ENCODE measurements around the gene GUCY1A1. TPM values are rescaled to one million over a fixed set of nuclear protein-coding genes. Genes with fewer than 3 reads are reported as not detected.

GUCY1A1 gene
- total and polyA plus RNA-seq, 2 of the 4 experiments (the other 2 are of a cell fraction) = 0.19 to 0.54 TPM

DNA sequence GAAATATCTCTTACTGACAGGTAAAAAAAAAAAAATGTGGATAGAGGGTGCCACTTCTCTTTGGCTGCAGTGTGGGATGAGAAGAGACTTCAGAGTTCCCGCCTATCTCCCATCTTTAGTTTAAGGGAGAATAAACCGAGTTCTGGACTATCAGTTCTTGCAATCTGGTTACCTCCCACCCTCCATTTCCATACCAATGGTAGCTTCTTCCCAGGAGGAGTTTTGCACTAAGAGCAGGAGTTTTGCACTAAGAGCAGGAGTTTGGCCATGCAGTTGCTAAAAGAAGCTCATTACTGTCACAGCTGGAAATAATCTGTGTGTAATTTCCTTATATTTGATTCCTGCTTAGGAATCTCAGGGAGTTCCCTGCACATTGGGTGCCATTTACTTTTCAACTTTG lies 81.4 kb downstream of the GUCY1A1 start:
- dilution Hi-C loops (cut with HindIII; ENCODE audit: low sequenced_read_pairs, unreplicated experiment) = no loop called here
- H3K56ac ChIP-seq (ENCODE audit: extremely low read depth, insufficient read depth, low read length) = no peak overlapping the region
- no peak overlapping the region for H3K23ac ChIP-seq (ENCODE audit: low read depth, low read length)
- H3K18ac ChIP-seq (ENCODE audit: low read depth, low read length) = no peak overlapping the region
- H3K4me2 ChIP-seq (ENCODE audit: low read depth, low read length) = no peak overlapping the region
- H3K36me3 ChIP-seq (ENCODE audit: control insufficient read depth, insufficient read depth, low read length) = no peaks in the 10 kb centered on the region
- H2BK15ac ChIP-seq (ENCODE audit: low read depth, low read length) = no peak overlapping the region
- H3K4me1 ChIP-seq (ENCODE audit: control insufficient read depth, insufficient read depth, low read length) = peaks cover 7% of the 10 kb centered on the region
- CTCF ChIA-PET = no interaction called here
- DNase-seq (no peak), ATAC-seq (ENCODE audit: low read depth) (no peak)
- intact Hi-C loops (cut with micrococcal nuclease) = no loop called here
- no peaks in the 10 kb centered on the region for H3K9me1 ChIP-seq (ENCODE audit: insufficient read depth, low read length)
- H2BK120ac ChIP-seq (ENCODE audit: low read depth, low read length) = no peak overlapping the region
- no peak overlapping the region for H2AFZ ChIP-seq (replicated peaks; ENCODE audit: low read length, poor library complexity)
- no peak overlapping the region for H3K9ac ChIP-seq (ENCODE audit: low read depth, low read length)
- H3K9me3 ChIP-seq (ENCODE audit: control insufficient read depth, insufficient read depth, low read length) = no peaks in the 10 kb centered on the region
- in situ Hi-C loops (cut with MboI; ENCODE audit: low sequenced_read_pairs) = no loop called here
- no peak overlapping the region for H2AK9ac ChIP-seq (replicated peaks; ENCODE audit: low read depth, low read length, poor library complexity)
- no peak overlapping the region for H4K5ac ChIP-seq (ENCODE audit: low read depth, low read length)
- H2BK5ac ChIP-seq (ENCODE audit: low read depth, low read length, poor library complexity, severe bottlenecking) = no peak overlapping the region
- 0 out of 2 replicates have a peak, but pooled peaks cover 2% of the 10 kb centered on the region for H3K27me3 ChIP-seq (ENCODE audit: control insufficient read depth, insufficient read depth, low read length)
- H2AK5ac ChIP-seq (ENCODE audit: low read depth, low read length) = no peak overlapping the region
- no peaks in the 10 kb centered on the region for H3K79me1 ChIP-seq (ENCODE audit: low read depth in 1 of 2, low read length in 2 of 2)
- no peak overlapping the region for H4K8ac ChIP-seq (ENCODE audit: low read depth in 2 of 2, low read length in 2 of 2)
- no peak overlapping the region for H4K91ac ChIP-seq (ENCODE audit: insufficient read depth, low read depth, low read length)
- POLR2A ChIA-PET (ENCODE audit: unreplicated experiment) = no interaction called here
- no peak overlapping the region for H3K27ac ChIP-seq (ENCODE audit: insufficient read depth, low read length)
- no peaks in the 10 kb centered on the region for H4K20me1 ChIP-seq (ENCODE audit: insufficient read depth, low read length)
- TF ChIP-seq BHLHE40 (IDR thresholded peaks at IDR 0.05; ENCODE audit: low read depth, low read length) = no peak
- no peak for TF ChIP-seq MXI1 (IDR thresholded peaks at IDR 0.05; ENCODE audit: borderline replicate concordance, low read depth, low read length)
- TF ChIP-seq NFE2L2 (IDR thresholded peaks at IDR 0.05; ENCODE audit: low read depth, low read length) = no peak
- TF ChIP-seq RFX5 (IDR thresholded peaks at IDR 0.05; ENCODE audit: low read depth, low read length) = no peak
- TF ChIP-seq MAZ (IDR thresholded peaks at IDR 0.05; ENCODE audit: borderline replicate concordance, low read depth, low read length) = no peak
- no peak for TF ChIP-seq MAFK (IDR thresholded peaks at IDR 0.05; ENCODE audit: low read depth, low read length)
- TF ChIP-seq, protein P1, sequence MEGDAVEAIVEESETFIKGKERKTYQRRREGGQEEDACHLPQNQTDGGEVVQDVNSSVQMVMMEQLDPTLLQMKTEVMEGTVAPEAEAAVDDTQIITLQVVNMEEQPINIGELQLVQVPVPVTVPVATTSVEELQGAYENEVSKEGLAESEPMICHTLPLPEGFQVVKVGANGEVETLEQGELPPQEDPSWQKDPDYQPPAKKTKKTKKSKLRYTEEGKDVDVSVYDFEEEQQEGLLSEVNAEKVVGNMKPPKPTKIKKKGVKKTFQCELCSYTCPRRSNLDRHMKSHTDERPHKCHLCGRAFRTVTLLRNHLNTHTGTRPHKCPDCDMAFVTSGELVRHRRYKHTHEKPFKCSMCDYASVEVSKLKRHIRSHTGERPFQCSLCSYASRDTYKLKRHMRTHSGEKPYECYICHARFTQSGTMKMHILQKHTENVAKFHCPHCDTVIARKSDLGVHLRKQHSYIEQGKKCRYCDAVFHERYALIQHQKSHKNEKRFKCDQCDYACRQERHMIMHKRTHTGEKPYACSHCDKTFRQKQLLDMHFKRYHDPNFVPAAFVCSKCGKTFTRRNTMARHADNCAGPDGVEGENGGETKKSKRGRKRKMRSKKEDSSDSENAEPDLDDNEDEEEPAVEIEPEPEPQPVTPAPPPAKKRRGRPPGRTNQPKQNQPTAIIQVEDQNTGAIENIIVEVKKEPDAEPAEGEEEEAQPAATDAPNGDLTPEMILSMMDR (conservative IDR thresholded peaks at IDR 0.05; ENCODE audit: low read depth, low read length) = no peak
- TF ChIP-seq, protein P2, sequence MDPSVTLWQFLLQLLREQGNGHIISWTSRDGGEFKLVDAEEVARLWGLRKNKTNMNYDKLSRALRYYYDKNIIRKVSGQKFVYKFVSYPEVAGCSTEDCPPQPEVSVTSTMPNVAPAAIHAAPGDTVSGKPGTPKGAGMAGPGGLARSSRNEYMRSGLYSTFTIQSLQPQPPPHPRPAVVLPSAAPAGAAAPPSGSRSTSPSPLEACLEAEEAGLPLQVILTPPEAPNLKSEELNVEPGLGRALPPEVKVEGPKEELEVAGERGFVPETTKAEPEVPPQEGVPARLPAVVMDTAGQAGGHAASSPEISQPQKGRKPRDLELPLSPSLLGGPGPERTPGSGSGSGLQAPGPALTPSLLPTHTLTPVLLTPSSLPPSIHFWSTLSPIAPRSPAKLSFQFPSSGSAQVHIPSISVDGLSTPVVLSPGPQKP (IDR thresholded peaks at IDR 0.05; ENCODE audit: borderline replicate concordance, low read depth, low read length) = no peak
- no peak for TF ChIP-seq CHD1 (IDR thresholded peaks at IDR 0.05; ENCODE audit: low read depth, low read length)
- TF ChIP-seq FOS (IDR thresholded peaks at IDR 0.05; ENCODE audit: low read depth, low read length) = no peak
- TF ChIP-seq RAD21 (IDR thresholded peaks at IDR 0.05; ENCODE audit: low read length) = no peak
- TF ChIP-seq CEBPB (IDR thresholded peaks at IDR 0.05; ENCODE audit: low read depth, low read length) = no peak
- no peak for TF ChIP-seq SMC3 (IDR thresholded peaks at IDR 0.05; ENCODE audit: low read depth, low read length)
- no peak for TF ChIP-seq RCOR1 (IDR thresholded peaks at IDR 0.05; ENCODE audit: insufficient replicate concordance, low read length)
- no peak for TF ChIP-seq POLR2A (IDR thresholded peaks at IDR 0.05; ENCODE audit: low read depth, low read length)
- TF ChIP-seq, protein P3, sequence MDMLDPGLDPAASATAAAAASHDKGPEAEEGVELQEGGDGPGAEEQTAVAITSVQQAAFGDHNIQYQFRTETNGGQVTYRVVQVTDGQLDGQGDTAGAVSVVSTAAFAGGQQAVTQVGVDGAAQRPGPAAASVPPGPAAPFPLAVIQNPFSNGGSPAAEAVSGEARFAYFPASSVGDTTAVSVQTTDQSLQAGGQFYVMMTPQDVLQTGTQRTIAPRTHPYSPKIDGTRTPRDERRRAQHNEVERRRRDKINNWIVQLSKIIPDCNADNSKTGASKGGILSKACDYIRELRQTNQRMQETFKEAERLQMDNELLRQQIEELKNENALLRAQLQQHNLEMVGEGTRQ (IDR thresholded peaks at IDR 0.05; ENCODE audit: low read depth, low read length) = no peak
- WGBS, 2 experiments (ENCODE audit: extremely low coverage in 2 of 2, insufficient read length in 1 of 2) = no CpG with 5 or more reads among the region's 2 CpGs
- H2BK20ac ChIP-seq (ENCODE audit: low read depth, low read length) = no peak overlapping the region
- no peak overlapping the region for H3K4ac ChIP-seq (ENCODE audit: low read depth, low read length)
- H3K4me3 ChIP-seq (ENCODE audit: insufficient read depth, low read depth, low read length) = no peak overlapping the region
- no peak overlapping the region for H3K14ac ChIP-seq (replicated peaks; ENCODE audit: low read depth, low read length)
- BruUV-seq (replicated peaks) = no TSS peak
